Nephron (organoid): ENCODE data around the gene SMOC2.

Experiments used
- H3K27ac Mint-ChIP-seq, 3 experiments: 2 replicates each; pipeline ENCODE4 v1.8.0; 2020; ENCODE audit warnings: mixed read lengths in 3 of 3, mild to moderate bottlenecking in 2 of 3, moderate library complexity in 1 of 3
- H3K27me3 Mint-ChIP-seq: 2 replicates; pipeline ENCODE4 v1.8.0; 2021; ENCODE audit warnings: low read depth, mild to moderate bottlenecking, moderate library complexity, mixed read lengths
- H3K36me3 Mint-ChIP-seq: 2 replicates; pipeline ENCODE4 v1.8.0; 2020; ENCODE audit warnings: low read depth, mixed read lengths
- H3K4me1 Mint-ChIP-seq: 2 replicates; pipeline ENCODE4 v1.8.0; 2020; ENCODE audit warnings: mixed read lengths
- H3K4me3 Mint-ChIP-seq, 3 experiments: 2 replicates each; pipeline ENCODE4 v1.8.0; 2020; ENCODE audit warnings: mild to moderate bottlenecking in 3 of 3, mixed read lengths in 3 of 3, moderate library complexity in 2 of 3
- H3K9me3 Mint-ChIP-seq: 2 replicates; pipeline ENCODE4 v1.8.0; 2020; ENCODE audit warnings: mixed read lengths
- TF ChIP-seq, protein P1 (sequence below), 3 experiments: fragments of 200-600 bp; sonication (generic); IDR thresholded peaks; one replicate each; pipeline ENCODE4 v1.5.0; 2021; ENCODE audit warnings: antibody characterized with exemption in 3 of 3; ENCODE audit not compliant: unreplicated experiment in 3 of 3

SMOC2 gene

DNA sequence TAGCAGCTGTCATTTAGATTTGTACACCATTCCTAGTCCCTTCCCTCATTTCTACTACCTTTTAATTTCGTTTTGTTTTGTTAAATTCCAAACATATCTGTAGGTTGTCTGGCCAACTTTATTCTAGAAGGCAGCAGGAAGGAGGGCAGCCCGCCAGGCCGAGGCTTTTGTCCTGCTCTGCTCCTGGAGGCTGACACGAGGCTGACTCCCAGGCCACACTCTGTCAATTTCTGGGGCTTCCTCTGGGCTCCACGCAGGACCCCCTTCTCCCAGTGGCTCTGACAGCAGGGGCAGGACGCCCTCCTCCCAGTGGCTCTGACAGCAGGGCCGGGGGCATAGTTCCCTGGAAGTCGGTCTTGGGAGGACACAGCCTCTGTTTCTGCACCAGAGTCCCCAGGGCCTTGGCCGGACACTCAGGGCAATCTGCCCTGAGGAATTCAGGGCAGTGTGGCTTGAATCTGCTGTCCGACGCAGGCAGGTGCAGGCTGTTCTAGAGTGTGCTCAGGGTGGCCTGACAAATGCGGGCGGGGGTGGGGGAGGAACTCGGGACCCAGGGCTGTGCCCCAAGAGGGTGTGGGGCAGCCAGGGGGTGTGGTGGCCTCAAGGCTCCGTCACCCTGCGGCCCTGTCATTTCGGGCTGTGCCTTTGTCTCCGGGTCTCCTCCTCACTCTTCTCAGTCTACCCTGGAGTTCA, 11.8 kb downstream of the SMOC2 start:
- H3K27me3 Mint-ChIP-seq, result peaks cover 36% of the 10 kb centered on the region
- no peak overlapping the region for H3K4me3 Mint-ChIP-seq
- no peaks in the 10 kb centered on the region for H3K9me3 Mint-ChIP-seq
- H3K4me1 Mint-ChIP-seq, result peaks cover 46% of the 10 kb centered on the region
- H3K27ac Mint-ChIP-seq, result peak overlapping the region in 1 of 3 experiments; percentile 10
- peaks cover 4% of the 10 kb centered on the region for H3K36me3 Mint-ChIP-seq
- TF ChIP-seq, protein P1, sequence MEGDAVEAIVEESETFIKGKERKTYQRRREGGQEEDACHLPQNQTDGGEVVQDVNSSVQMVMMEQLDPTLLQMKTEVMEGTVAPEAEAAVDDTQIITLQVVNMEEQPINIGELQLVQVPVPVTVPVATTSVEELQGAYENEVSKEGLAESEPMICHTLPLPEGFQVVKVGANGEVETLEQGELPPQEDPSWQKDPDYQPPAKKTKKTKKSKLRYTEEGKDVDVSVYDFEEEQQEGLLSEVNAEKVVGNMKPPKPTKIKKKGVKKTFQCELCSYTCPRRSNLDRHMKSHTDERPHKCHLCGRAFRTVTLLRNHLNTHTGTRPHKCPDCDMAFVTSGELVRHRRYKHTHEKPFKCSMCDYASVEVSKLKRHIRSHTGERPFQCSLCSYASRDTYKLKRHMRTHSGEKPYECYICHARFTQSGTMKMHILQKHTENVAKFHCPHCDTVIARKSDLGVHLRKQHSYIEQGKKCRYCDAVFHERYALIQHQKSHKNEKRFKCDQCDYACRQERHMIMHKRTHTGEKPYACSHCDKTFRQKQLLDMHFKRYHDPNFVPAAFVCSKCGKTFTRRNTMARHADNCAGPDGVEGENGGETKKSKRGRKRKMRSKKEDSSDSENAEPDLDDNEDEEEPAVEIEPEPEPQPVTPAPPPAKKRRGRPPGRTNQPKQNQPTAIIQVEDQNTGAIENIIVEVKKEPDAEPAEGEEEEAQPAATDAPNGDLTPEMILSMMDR (IDR thresholded peaks at IDR 0.05; ENCODE audit: unreplicated experiment in 3 of 3), result no peak

DNA sequence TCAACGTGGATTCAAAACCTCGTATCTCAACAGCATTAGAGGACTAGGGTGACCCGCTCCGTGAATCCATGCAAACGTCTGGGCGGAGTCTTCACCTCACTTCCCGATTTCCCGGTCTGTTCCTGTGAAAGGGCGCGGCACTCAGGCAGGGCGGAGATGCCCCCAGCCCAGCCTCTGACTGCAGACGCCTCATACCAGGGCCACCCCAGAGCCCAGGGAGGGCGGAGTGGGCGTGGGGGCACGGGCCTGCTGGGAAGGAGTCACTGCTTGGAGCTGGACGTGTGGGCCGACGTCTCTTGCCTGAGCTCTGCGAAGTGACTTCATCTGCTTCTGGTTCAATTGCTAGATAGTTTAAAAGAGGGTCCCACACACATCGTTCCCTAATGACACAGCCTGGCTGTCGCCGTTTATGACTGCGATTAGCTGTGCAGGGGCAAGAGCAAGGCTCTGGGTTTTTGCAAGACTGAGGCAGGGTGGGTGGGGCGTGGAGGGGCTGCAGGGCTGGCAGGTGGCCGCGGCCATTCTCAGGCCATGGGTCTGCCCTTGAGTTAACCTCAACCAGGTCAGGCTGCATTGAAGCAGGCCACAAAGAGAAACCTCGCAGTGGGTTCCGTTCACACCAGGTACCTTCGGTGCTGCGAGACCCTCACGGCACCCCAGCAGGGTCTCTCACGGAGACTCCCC, 15.0 kb downstream of the SMOC2 start:
- Mint-ChIP-seq H3K4me3 (no peak overlapping the region), H3K4me1 (peaks cover 38% of the 10 kb centered on the region), H3K27me3 (peaks cover 30% of the 10 kb centered on the region), H3K9me3 (peaks cover 5% of the 10 kb centered on the region), H3K36me3 (peaks cover 4% of the 10 kb centered on the region), H3K27ac (no peak overlapping the region)
- TF ChIP-seq, protein P1 (IDR thresholded peaks at IDR 0.05; ENCODE audit: unreplicated experiment in 3 of 3), result no peak

DNA sequence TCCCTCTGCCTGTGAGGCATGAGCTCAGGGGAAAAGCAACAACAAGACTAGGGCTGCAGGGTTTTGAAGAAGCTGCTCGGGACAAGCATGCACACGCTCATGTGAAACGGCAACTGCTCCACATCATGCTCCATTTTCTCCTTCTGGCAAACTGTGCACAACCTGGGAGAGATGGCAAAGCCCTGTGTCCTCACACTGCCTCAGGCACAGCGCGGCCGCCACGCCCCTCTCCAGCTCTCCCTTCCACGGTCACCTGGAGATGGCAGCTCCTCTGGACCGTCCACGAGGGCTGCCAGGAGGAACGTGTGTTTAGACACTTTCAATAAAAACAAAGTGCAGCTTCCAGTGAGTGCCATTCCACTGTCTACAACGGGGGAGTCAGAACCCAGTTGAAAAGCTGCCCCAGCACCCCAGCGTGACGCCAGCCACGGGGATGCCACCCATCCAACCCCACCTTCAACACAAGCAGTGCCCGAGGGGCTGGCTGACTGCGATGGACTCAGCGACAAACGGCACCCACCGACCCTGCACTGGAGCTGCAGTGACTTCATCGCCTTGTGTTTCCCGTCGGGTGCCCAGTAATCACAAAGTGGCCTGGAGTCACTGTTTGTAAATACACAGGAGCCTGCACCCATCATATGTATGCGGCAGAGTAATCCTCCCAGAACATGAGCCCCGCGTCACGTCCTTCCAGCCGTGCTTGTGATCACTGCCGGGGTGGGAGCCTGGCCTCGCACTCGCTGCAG, 16.1 kb downstream of the SMOC2 start:
- Mint-ChIP-seq H3K4me1 (peaks cover 31% of the 10 kb centered on the region), H3K27ac (peak overlapping the region in 1 of 3 experiments; percentile 17), H3K4me3 (no peak overlapping the region), H3K27me3 (peaks cover 22% of the 10 kb centered on the region), H3K9me3 (peaks cover 6% of the 10 kb centered on the region), H3K36me3 (peaks cover 4% of the 10 kb centered on the region)
- TF ChIP-seq, protein P1 (IDR thresholded peaks at IDR 0.05; ENCODE audit: unreplicated experiment in 3 of 3), result no peak

DNA sequence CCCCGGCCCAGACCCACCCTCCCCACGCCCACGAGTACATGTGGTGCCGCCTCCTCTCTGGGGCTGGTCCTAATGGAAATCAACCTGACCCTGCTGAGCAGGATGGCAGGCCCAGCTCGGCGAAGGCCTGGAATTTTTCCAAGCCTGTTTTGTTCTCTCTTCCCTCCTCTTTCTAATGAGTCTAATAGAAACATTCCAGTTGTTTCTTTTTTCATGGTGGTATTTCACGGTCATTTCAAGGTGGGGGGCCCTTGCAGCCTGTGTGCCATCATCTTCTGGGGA, 16.6 kb downstream of the SMOC2 start:
- Mint-ChIP-seq H3K4me3 (no peak overlapping the region), H3K4me1 (peaks cover 31% of the 10 kb centered on the region), H3K36me3 (peaks cover 4% of the 10 kb centered on the region), H3K27ac (peak overlapping the region; percentile 21 to 61 (median 52)), H3K27me3 (peaks cover 24% of the 10 kb centered on the region), H3K9me3 (peaks cover 6% of the 10 kb centered on the region)
- TF ChIP-seq, protein P1 (IDR thresholded peaks at IDR 0.05; ENCODE audit: unreplicated experiment in 3 of 3), result no peak

DNA sequence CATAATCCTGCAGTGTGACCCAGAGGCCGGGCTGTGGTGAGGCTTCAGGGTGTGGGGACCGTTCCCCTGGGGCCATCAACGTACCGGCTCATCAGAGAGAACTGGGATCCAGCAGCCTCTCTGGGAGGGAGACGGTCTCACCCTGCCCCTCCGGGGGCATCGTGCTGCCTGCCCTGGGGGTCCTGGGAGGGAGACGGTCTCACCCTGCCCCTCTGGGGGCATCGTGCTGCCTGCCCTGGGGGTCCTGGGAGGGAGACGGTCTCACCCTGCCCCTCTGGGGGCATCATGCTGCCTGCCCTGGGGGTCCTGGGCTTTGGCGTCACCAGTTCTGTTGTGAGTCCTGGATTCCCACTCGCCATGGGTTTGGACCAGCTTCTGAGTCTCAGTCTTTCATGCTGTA, 17.1 kb downstream of the SMOC2 start:
- H3K27me3 Mint-ChIP-seq, result peaks cover 29% of the 10 kb centered on the region

More for the DNA sequence above, 17.1 kb downstream of the SMOC2 start:
- H3K9me3 Mint-ChIP-seq, result peaks cover 6% of the 10 kb centered on the region
- peaks cover 31% of the 10 kb centered on the region for H3K4me1 Mint-ChIP-seq
- H3K4me3 Mint-ChIP-seq, result no peak overlapping the region
- H3K27ac Mint-ChIP-seq, result peak overlapping the region in 1 of 3 experiments; percentile 52
- peaks cover 4% of the 10 kb centered on the region for H3K36me3 Mint-ChIP-seq
- TF ChIP-seq, protein P1 (IDR thresholded peaks at IDR 0.05; ENCODE audit: unreplicated experiment in 3 of 3), result no peak
